ENCODE measurements around the gene MAD1L1.

GRCh38 chr7:2211259-2211880 lies 21.4 kb downstream of the MAD1L1 start:
- TF ChIP-seq POLR2AphosphoS5 (IDR thresholded peaks at IDR 0.05; ENCODE audit: low read depth, low read length): no peak
- TF ChIP-seq POLR2A (IDR thresholded peaks at IDR 0.05; ENCODE audit: low read depth, low read length): 0 out of 2 replicates have a peak, but pooled peaks have one; percentile 15
- TF ChIP-seq TAF1 (IDR thresholded peaks at IDR 0.05; ENCODE audit: borderline replicate concordance, low read depth, low read length): no peak
